HepG2 (cell line): ENCODE results near the gene CACNG7. TPM values are rescaled to one million over a fixed set of nuclear protein-coding genes. Genes with fewer than 3 reads are reported as not detected.
A peak's percentile ranks its signal among the peaks of the same experiment; 100 is the strongest.

Experiments
- CCDC6 ChIP-seq: sonication (generic); formaldehyde crosslinking; IDR thresholded peaks from 2 replicates; pipeline ENCODE4 v1.8.1; 2022; ENCODE audit warnings: mild to moderate bottlenecking, missing genetic modification reagents, moderate library complexity
- FOXA1 ChIP-seq, 2 experiments: fragments of 450-650 bp in 1 of 2; sonication (generic) in 1 of 2; formaldehyde crosslinking in 1 of 2; IDR thresholded peaks; 2 replicates each; pipeline versions ENCODE4 v1.4.0 to v1.6.1; 2016 to 2020; ENCODE audit warnings: missing genetic modification reagents in 1 of 2
- HES4 ChIP-seq: sonication (generic); formaldehyde crosslinking; IDR thresholded peaks from 2 replicates; pipeline ENCODE4 v1.9.0; 2021; ENCODE audit warnings: mild to moderate bottlenecking, missing genetic modification reagents, borderline replicate concordance
- KMT2A ChIP-seq: sonication (generic); formaldehyde crosslinking; IDR thresholded peaks from 2 replicates; pipeline ENCODE4 v1.4.0; 2020; ENCODE audit warnings: missing genetic modification reagents
- NFYC ChIP-seq: IDR thresholded peaks from 2 replicates; pipeline ENCODE4 v1.6.1; 2016; ENCODE audit warnings: missing genetic modification reagents, missing compliant biosample characterization
- POLR2A ChIP-seq, 2 experiments: IDR thresholded peaks; 2 replicates each; pipeline ENCODE4 v1.6.1; 2011; ENCODE audit warnings: low read depth in 2 of 2, low read length in 2 of 2, mild to moderate bottlenecking in 1 of 2, moderate library complexity in 1 of 2; ENCODE audit not compliant: insufficient read depth in 1 of 2
- SRY ChIP-seq: sonication (generic); formaldehyde crosslinking; IDR thresholded peaks from 2 replicates; pipeline ENCODE4 v1.8.0; 2022; ENCODE audit warnings: mild to moderate bottlenecking, missing genetic modification reagents
- THYN1 ChIP-seq: sonication (generic); formaldehyde crosslinking; IDR thresholded peaks from 2 replicates; pipeline ENCODE4 v1.8.1; 2023; ENCODE audit warnings: low read depth, mild to moderate bottlenecking, moderate library complexity, missing genetic modification reagents, borderline replicate concordance
- ZC3H4 ChIP-seq: sonication (generic); formaldehyde crosslinking; IDR thresholded peaks from 2 replicates; pipeline ENCODE4 v1.4.0; 2020; ENCODE audit warnings: missing genetic modification reagents, borderline replicate concordance
- ZNF382 ChIP-seq: sonication (generic); formaldehyde crosslinking; IDR thresholded peaks from 2 replicates; pipeline ENCODE4 v1.5.0; 2020; ENCODE audit warnings: missing genetic modification reagents, mild to moderate bottlenecking, borderline replicate concordance
- ZNF563 ChIP-seq: sonication (generic); formaldehyde crosslinking; IDR thresholded peaks from 2 replicates; pipeline ENCODE4 v1.8.0; 2022; ENCODE audit warnings: mild to moderate bottlenecking, moderate library complexity, missing genetic modification reagents
- polyA plus RNA-seq, 8 experiments: library from polyadenylated mRNA; depleted of rRNA in 3 of 8; stranded (reverse) in 7 of 8; unstranded in 1 of 8; fragments of >200 nt; fragmentation: Illumina TruSeq in 4 of 8; extraction: Trizol in 4 of 8; gene quantifications; 2 replicates each; pipeline versions ENCODE4 v1.2.1 to v1.2.3, GENCODE V29; 2011 to 2016; ENCODE audit warnings: low read depth in 4 of 8, missing spikeins in 1 of 8, mixed read lengths in 1 of 8; ENCODE audit not compliant: insufficient read depth in 1 of 8
- total RNA-seq, 5 experiments: library from RNA; depleted of rRNA; stranded (reverse); fragments of >200 nt; fragmentation: Illumina TruSeq; extraction: Trizol; gene quantifications; 2 replicates each; pipeline ENCODE4 v1.2.3, GENCODE V29; 2016; ENCODE audit warnings: low read depth in 1 of 5
- TF ChIP-seq, protein P1 (sequence below): sonication (generic); formaldehyde crosslinking; IDR thresholded peaks from 2 replicates; pipeline ENCODE4 v1.4.0; 2020; ENCODE audit warnings: missing genetic modification reagents
- TF ChIP-seq, protein P2 (sequence below): sonication (generic); formaldehyde crosslinking; IDR thresholded peaks from 2 replicates; pipeline ENCODE4 v1.4.0; 2020; ENCODE audit warnings: missing genetic modification reagents
- TF ChIP-seq, protein P3 (sequence below): sonication (generic); formaldehyde crosslinking; IDR thresholded peaks from 2 replicates; pipeline ENCODE4 v1.5.0; 2020; ENCODE audit warnings: mild to moderate bottlenecking, low read depth, missing genetic modification reagents, borderline replicate concordance
- TF ChIP-seq, protein P4 (sequence below): sonication (generic); formaldehyde crosslinking; IDR thresholded peaks from 2 replicates; pipeline ENCODE4 v1.4.0; 2020; ENCODE audit warnings: missing genetic modification reagents

The CACNG7 gene
- total and polyA plus RNA-seq, 2 of the 13 experiments (the other 11 are each of a cell fraction or from before 2014, with no cell fraction given), result not detected

DNA sequence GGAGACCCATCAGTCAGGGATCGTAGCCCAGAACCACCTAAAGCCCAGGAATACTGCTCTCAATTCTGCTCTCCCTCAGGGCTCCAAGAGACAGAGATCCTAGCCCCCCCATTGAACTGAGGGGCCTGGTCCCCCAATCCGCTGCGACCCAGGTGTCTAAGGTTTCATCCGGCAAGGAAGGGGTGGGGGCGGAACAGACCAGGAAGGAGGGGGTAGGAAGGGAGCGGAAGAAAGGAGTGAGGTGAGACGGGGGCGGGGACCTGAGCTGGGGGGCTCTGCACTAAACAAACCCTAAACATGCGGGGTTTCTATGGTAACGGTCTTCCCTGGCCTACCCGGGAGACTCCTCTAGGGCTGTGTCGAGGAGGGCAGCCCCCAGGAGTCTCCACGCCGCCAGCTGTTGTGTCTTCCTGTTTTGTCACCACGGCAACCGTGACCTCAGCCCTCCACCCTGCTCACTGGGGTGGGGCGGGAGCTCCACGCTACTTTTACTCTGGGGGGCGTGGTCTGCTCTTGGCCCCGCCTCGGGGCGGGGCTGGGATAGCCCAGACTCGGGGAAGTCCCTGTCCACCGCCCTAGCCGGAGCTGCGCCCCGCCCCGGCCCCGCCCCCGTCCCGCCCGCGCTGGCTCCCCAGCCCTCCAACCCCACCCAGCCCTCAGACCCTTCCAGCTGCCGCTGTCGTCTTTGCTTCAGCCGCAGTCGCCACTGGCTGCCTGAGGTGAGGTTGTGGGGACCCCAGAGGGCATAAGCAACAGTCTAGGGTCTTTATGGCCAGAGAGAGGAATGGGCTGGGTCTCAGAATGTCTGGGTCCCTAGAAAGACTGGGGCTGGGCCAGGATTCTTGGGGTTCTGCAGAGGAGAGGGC lies 41.6 kb upstream of the CACNG7 start, which contains the start of gene MYADM (continued):
- TF ChIP-seq, protein P1, sequence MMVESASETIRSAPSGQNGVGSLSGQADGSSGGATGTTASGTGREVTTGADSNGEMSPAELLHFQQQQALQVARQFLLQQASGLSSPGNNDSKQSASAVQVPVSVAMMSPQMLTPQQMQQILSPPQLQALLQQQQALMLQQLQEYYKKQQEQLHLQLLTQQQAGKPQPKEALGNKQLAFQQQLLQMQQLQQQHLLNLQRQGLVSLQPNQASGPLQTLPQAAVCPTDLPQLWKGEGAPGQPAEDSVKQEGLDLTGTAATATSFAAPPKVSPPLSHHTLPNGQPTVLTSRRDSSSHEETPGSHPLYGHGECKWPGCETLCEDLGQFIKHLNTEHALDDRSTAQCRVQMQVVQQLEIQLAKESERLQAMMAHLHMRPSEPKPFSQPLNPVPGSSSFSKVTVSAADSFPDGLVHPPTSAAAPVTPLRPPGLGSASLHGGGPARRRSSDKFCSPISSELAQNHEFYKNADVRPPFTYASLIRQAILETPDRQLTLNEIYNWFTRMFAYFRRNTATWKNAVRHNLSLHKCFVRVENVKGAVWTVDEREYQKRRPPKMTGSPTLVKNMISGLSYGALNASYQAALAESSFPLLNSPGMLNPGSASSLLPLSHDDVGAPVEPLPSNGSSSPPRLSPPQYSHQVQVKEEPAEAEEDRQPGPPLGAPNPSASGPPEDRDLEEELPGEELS (CRISPR knock-in tag), result peak; percentile 57
- TF ChIP-seq ZC3H4 (CRISPR knock-in tag), result no peak
- peak; percentile 83 to 89 for TF ChIP-seq POLR2A (IDR thresholded peaks at IDR 0.05; ENCODE audit: insufficient read depth in 1 of 2, low read depth in 2 of 2, low read length in 2 of 2)
- TF ChIP-seq CCDC6 (CRISPR knock-in tag), result no peak
- TF ChIP-seq, protein P2, sequence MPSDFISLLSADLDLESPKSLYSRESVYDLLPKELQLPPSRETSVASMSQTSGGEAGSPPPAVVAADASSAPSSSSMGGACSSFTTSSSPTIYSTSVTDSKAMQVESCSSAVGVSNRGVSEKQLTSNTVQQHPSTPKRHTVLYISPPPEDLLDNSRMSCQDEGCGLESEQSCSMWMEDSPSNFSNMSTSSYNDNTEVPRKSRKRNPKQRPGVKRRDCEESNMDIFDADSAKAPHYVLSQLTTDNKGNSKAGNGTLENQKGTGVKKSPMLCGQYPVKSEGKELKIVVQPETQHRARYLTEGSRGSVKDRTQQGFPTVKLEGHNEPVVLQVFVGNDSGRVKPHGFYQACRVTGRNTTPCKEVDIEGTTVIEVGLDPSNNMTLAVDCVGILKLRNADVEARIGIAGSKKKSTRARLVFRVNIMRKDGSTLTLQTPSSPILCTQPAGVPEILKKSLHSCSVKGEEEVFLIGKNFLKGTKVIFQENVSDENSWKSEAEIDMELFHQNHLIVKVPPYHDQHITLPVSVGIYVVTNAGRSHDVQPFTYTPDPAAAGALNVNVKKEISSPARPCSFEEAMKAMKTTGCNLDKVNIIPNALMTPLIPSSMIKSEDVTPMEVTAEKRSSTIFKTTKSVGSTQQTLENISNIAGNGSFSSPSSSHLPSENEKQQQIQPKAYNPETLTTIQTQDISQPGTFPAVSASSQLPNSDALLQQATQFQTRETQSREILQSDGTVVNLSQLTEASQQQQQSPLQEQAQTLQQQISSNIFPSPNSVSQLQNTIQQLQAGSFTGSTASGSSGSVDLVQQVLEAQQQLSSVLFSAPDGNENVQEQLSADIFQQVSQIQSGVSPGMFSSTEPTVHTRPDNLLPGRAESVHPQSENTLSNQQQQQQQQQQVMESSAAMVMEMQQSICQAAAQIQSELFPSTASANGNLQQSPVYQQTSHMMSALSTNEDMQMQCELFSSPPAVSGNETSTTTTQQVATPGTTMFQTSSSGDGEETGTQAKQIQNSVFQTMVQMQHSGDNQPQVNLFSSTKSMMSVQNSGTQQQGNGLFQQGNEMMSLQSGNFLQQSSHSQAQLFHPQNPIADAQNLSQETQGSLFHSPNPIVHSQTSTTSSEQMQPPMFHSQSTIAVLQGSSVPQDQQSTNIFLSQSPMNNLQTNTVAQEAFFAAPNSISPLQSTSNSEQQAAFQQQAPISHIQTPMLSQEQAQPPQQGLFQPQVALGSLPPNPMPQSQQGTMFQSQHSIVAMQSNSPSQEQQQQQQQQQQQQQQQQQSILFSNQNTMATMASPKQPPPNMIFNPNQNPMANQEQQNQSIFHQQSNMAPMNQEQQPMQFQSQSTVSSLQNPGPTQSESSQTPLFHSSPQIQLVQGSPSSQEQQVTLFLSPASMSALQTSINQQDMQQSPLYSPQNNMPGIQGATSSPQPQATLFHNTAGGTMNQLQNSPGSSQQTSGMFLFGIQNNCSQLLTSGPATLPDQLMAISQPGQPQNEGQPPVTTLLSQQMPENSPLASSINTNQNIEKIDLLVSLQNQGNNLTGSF (CRISPR knock-in tag), result no peak
- TF ChIP-seq KMT2A (CRISPR knock-in tag), result no peak
- TF ChIP-seq HES4 (CRISPR knock-in tag), result no peak
- no peak for TF ChIP-seq THYN1
- TF ChIP-seq NFYC (CRISPR knock-in tag), result peak; percentile 14; the same call in 1 of the 2 replicates
- 0 out of 2 replicates have a peak, but pooled peaks have one; percentile 68 for TF ChIP-seq SRY (CRISPR knock-in tag)
- TF ChIP-seq FOXA1 (IDR thresholded peaks at IDR 0.05), result no peak
- peak; percentile 56; the same call in 1 of the 2 replicates for TF ChIP-seq FOXA1 (CRISPR knock-in tag; IDR thresholded peaks at IDR 0.05)
- TF ChIP-seq ZNF382 (CRISPR knock-in tag), result no peak
- no peak for TF ChIP-seq ZNF563 (CRISPR knock-in tag)
- TF ChIP-seq, protein P3, sequence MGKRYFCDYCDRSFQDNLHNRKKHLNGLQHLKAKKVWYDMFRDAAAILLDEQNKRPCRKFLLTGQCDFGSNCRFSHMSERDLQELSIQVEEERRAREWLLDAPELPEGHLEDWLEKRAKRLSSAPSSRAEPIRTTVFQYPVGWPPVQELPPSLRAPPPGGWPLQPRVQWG (CRISPR knock-in tag), result no peak
- TF ChIP-seq, protein P4, sequence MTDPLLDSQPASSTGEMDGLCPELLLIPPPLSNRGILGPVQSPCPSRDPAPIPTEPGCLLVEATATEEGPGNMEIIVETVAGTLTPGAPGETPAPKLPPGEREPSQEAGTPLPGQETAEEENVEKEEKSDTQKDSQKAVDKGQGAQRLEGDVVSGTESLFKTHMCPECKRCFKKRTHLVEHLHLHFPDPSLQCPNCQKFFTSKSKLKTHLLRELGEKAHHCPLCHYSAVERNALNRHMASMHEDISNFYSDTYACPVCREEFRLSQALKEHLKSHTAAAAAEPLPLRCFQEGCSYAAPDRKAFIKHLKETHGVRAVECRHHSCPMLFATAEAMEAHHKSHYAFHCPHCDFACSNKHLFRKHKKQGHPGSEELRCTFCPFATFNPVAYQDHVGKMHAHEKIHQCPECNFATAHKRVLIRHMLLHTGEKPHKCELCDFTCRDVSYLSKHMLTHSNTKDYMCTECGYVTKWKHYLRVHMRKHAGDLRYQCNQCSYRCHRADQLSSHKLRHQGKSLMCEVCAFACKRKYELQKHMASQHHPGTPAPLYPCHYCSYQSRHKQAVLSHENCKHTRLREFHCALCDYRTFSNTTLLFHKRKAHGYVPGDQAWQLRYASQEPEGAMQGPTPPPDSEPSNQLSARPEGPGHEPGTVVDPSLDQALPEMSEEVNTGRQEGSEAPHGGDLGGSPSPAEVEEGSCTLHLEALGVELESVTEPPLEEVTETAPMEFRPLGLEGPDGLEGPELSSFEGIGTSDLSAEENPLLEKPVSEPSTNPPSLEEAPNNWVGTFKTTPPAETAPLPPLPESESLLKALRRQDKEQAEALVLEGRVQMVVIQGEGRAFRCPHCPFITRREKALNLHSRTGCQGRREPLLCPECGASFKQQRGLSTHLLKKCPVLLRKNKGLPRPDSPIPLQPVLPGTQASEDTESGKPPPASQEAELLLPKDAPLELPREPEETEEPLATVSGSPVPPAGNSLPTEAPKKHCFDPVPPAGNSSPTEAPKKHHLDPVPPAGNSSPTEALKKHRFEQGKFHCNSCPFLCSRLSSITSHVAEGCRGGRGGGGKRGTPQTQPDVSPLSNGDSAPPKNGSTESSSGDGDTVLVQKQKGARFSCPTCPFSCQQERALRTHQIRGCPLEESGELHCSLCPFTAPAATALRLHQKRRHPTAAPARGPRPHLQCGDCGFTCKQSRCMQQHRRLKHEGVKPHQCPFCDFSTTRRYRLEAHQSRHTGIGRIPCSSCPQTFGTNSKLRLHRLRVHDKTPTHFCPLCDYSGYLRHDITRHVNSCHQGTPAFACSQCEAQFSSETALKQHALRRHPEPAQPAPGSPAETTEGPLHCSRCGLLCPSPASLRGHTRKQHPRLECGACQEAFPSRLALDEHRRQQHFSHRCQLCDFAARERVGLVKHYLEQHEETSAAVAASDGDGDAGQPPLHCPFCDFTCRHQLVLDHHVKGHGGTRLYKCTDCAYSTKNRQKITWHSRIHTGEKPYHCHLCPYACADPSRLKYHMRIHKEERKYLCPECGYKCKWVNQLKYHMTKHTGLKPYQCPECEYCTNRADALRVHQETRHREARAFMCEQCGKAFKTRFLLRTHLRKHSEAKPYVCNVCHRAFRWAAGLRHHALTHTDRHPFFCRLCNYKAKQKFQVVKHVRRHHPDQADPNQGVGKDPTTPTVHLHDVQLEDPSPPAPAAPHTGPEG (CRISPR knock-in tag), result no peak
